Cardiac muscle cell (in vitro differentiated cells and primary cell): ENCODE data around the gene PLXDC1. TPM values are rescaled to one million over a fixed set of nuclear protein-coding genes. Genes with fewer than 3 reads are reported as not detected.

Experiments used
- DNase-seq, 2 donors: peaks; one replicate each; pipeline versions ENCODE4 v3.0.0 to v3.0.0-alpha.2; 2010 to 2017; ENCODE audit warnings: low read depth in 1 of 2, low spot score in 1 of 2
- H3K27ac ChIP-seq: fragments of 200-600 bp; sonication (generic); 2 replicates; pipeline ENCODE4 v1.5.1; 2016
- H3K27me3 ChIP-seq: fragments of 200-600 bp; sonication (generic); 2 replicates; pipeline ENCODE4 v1.6.0; 2016; ENCODE audit warnings: control low read depth
- H3K36me3 ChIP-seq: fragments of 200-600 bp; sonication (generic); 2 replicates; pipeline ENCODE4 v1.5.1; 2016; ENCODE audit warnings: control low read depth
- H3K4me1 ChIP-seq: fragments of 200-600 bp; sonication (generic); 2 replicates; pipeline ENCODE4 v1.8.1; 2017; ENCODE audit warnings: low read depth, mild to moderate bottlenecking, mixed run types
- H3K4me3 ChIP-seq: fragments of 200-600 bp; sonication (generic); 2 replicates; pipeline ENCODE4 v1.5.1; 2016; ENCODE audit warnings: mild to moderate bottlenecking
- H3K9me3 ChIP-seq: fragments of 200-600 bp; sonication (generic); 2 replicates; pipeline ENCODE4 v1.5.1; 2017; ENCODE audit warnings: low read depth, mild to moderate bottlenecking, control low read depth
- polyA plus RNA-seq: library from polyadenylated mRNA; unstranded; fragments of >200 nt; fragmentation: Nextera tagmentation; extraction: Ambion mirVana; gene quantifications from 2 replicates; pipeline ENCODE4 v1.2.1, GENCODE V29; 2016
- total RNA-seq: library from RNA; depleted of rRNA; stranded (reverse); fragments of >200 nt; gene quantifications from 2 replicates; pipeline ENCODE4 v1.2.3, GENCODE V29; 2016
- TF ChIP-seq, protein P1 (sequence below): IDR thresholded peaks from 2 replicates; pipeline ENCODE4 v1.5.1; 2012; ENCODE audit warnings: low read depth, mild to moderate bottlenecking, low read length

PLXDC1 gene
- total and polyA plus RNA-seq, 2 experiments from 2014 or later = 6.3 to 25.0 TPM

DNA sequence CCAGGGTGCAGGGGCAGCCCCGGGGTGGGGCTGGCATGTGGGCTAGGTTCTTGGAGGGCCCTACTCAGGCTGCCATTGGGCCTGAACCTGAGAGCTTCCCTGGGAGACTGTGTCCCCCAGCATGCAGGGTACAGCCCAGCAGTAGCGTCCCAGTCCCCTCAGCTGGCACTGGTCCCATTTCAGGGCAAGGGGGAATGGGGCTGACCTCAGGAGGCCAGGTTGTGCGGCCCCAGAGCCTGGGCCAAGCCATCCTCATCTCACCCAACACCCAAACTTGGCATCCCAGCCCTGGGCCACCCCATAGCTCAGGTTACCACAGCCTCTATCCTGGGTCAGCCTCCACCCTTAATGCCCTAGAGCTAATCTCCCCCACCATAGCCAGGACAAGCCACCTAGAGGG is 6.3 kb downstream of the PLXDC1 start:
- Histone ChIP-seq H3K36me3 (no peaks in the 10 kb centered on the region), H3K27ac (no peak overlapping the region), H3K27me3 (peaks cover 14% of the 10 kb centered on the region), H3K4me1 (no peaks in the 10 kb centered on the region), H3K4me3 (no peak overlapping the region), H3K9me3 (no peaks in the 10 kb centered on the region)
- DNase-seq = no peak
- TF ChIP-seq, protein P1, sequence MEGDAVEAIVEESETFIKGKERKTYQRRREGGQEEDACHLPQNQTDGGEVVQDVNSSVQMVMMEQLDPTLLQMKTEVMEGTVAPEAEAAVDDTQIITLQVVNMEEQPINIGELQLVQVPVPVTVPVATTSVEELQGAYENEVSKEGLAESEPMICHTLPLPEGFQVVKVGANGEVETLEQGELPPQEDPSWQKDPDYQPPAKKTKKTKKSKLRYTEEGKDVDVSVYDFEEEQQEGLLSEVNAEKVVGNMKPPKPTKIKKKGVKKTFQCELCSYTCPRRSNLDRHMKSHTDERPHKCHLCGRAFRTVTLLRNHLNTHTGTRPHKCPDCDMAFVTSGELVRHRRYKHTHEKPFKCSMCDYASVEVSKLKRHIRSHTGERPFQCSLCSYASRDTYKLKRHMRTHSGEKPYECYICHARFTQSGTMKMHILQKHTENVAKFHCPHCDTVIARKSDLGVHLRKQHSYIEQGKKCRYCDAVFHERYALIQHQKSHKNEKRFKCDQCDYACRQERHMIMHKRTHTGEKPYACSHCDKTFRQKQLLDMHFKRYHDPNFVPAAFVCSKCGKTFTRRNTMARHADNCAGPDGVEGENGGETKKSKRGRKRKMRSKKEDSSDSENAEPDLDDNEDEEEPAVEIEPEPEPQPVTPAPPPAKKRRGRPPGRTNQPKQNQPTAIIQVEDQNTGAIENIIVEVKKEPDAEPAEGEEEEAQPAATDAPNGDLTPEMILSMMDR = no peak

DNA sequence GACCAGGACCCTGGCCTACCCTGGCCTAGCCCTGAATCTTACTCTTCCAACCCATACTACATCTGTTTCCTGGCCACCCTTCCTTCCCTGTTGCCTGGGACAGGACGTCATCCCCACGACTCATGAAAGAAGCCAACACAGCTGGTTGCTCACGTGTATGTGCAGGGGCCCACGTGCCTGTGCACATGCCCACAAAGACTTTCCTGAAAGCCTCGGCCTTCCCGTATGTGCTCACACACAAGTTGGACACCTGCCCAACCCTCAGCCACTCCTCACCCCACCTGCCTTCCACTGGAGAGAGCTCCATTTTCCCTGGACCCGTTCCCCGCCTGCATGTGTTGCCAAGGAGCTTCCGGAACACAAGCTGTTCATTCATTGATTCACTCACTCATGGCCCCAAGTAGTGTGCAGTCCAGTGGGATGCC is 7.0 kb downstream of the PLXDC1 start:
- peak in 1 of 2 donors; percentile 96 for DNase-seq
- TF ChIP-seq, protein P1 = no peak
- no peaks in the 10 kb centered on the region for H3K36me3 ChIP-seq
- no peaks in the 10 kb centered on the region for H3K9me3 ChIP-seq
- no peak overlapping the region for H3K4me3 ChIP-seq
- H3K27ac ChIP-seq = no peak overlapping the region
- H3K27me3 ChIP-seq = peaks cover 7% of the 10 kb centered on the region
- no peaks in the 10 kb centered on the region for H3K4me1 ChIP-seq

DNA sequence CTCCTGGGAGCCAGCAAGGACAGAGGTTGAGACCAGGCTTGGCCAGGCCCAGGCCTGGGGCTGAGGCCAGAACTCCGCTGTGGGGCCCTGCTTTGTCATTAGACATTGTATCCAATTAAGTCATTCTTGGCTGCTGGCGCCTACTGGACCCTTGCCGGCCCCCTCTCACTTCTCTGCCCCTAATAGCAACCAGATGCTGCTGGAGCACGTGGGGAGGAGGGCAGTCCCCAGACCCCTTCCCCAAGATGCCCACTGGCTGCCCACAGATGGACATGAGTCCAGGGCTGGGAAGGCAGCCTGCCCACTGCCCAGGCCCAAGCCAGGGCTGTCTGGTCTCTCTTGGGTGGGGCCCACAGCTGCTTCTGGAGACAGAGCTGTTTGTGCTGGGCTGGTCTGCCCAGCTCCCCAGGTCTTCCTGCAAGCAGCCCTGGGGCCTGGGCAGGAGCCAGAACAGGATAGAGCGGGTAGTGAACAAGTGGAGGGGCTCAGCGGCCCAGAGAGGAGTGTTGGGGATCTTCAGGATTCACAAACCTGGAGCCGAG is 7.8 kb downstream of the PLXDC1 start:
- Histone ChIP-seq H3K4me3 (no peak overlapping the region), H3K36me3 (no peaks in the 10 kb centered on the region), H3K27ac (no peak overlapping the region), H3K27me3 (no peaks in the 10 kb centered on the region), H3K9me3 (no peaks in the 10 kb centered on the region), H3K4me1 (no peaks in the 10 kb centered on the region)
- TF ChIP-seq, protein P1 = no peak
- DNase-seq = no peak

DNA sequence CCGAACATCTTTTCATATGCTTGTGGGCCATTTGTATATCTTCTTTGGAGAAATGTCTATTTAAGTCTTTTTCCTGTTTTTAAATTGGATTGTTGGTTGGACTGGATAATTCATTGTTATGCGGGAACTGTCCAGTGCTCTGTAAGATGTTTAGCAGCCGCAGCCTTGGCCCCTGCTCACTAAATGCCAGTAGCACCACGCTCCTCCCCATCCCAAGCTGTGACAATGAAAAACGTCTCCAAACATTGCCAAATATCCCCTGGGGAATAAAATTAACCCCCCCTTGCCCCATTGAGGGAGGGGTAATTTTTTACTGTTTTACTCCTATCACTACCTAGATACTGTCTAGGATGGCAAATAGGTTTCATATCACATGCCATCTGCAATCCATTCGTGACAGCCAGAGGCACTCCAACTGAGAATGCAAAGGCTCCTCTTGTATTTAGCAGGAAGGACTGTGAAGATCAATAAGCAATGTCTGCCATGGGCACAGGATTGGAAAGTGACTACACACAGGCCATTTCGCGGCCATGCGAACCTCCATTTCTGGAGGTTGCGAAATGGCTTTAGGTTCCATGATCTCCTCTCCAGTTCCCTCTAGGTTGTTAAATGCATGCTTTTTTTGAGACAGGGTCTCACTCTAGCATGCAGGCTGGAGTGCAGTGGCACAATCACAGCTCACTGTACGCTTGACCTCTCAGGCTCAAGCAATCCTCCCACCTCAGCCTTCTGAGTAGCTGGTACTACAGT is 9.3 kb downstream of the PLXDC1 start:
- DNase-seq = no peak
- Histone ChIP-seq H3K27ac (no peak overlapping the region), H3K4me1 (no peaks in the 10 kb centered on the region), H3K4me3 (no peak overlapping the region), H3K9me3 (no peaks in the 10 kb centered on the region), H3K36me3 (no peaks in the 10 kb centered on the region), H3K27me3 (no peaks in the 10 kb centered on the region)
- TF ChIP-seq, protein P1 = no peak

DNA sequence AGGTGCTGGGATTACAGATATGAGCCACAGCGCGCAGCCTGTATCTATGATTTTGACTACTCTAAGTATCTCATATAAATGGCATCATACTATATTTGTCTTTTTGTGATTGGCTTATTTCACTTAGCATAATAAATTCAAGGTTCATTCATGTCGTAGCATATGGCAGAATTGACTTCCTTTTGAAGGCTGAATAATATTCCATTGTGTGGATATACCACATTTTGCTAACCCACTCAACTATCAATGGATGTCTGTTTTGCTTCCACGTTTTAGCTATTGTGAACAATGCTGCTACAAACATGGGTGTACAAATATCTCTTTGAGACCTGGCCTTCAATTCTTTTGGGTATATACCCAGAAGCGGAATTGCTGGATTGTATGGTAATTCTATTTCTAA is 10.1 kb downstream of the PLXDC1 start:
- H3K4me1 ChIP-seq = no peaks in the 10 kb centered on the region
- no peaks in the 10 kb centered on the region for H3K36me3 ChIP-seq

More for the DNA sequence above, 10.1 kb downstream of the PLXDC1 start:
- TF ChIP-seq, protein P1 = no peak
- Histone ChIP-seq H3K9me3 (no peaks in the 10 kb centered on the region), H3K4me3 (no peak overlapping the region), H3K27me3 (no peaks in the 10 kb centered on the region), H3K27ac (no peak overlapping the region)
- DNase-seq = no peak
